KMS-11 (cell line): Measurements from ENCODE around the gene TSC22D4.

Experiments used
- H2AFZ ChIP-seq: fragments of 200-600 bp; sonication (generic); 2 replicates; pipeline ENCODE4 v1.6.1; 2016; ENCODE audit warnings: antibody characterized with exemption, mixed run types, low read depth
- H3K27ac ChIP-seq: fragments of 200-600 bp; sonication (generic); 2 replicates; pipeline ENCODE4 v1.6.1; 2016; ENCODE audit warnings: mild to moderate bottlenecking, mixed run types
- H3K27me3 ChIP-seq: fragments of 200-600 bp; sonication (generic); 2 replicates; pipeline ENCODE4 v1.6.1; 2017; ENCODE audit warnings: mild to moderate bottlenecking, low read depth, mixed run types, moderate library complexity; ENCODE audit not compliant: insufficient read depth
- H3K36me3 ChIP-seq: fragments of 200-600 bp; sonication (generic); 2 replicates; pipeline ENCODE4 v1.6.1; 2017; ENCODE audit warnings: mild to moderate bottlenecking, mixed run types; ENCODE audit not compliant: insufficient read depth
- H3K4me1 ChIP-seq: fragments of 200-600 bp; sonication (generic); 2 replicates; pipeline ENCODE4 v1.6.1; 2016; ENCODE audit warnings: mild to moderate bottlenecking, low read depth, mixed run types; ENCODE audit not compliant: poor library complexity, severe bottlenecking
- H3K4me2 ChIP-seq: fragments of 200-600 bp; sonication (generic); 2 replicates; pipeline ENCODE4 v1.7.0; 2016; ENCODE audit warnings: mild to moderate bottlenecking, mixed run types
- H3K4me3 ChIP-seq: fragments of 200-600 bp; sonication (generic); IDR thresholded peaks from 2 replicates; pipeline ENCODE4 v1.6.1; 2017; ENCODE audit warnings: low read depth, low read length, mixed read lengths; ENCODE audit not compliant: insufficient read depth
- H3K79me2 ChIP-seq: fragments of 200-600 bp; sonication (generic); 2 replicates; pipeline ENCODE4 v1.6.1; 2016; ENCODE audit warnings: low read depth, mixed run types; ENCODE audit not compliant: insufficient read depth
- H3K9ac ChIP-seq: fragments of 200-600 bp; sonication (generic); 2 replicates; pipeline ENCODE4 v1.6.1; 2016; ENCODE audit warnings: mild to moderate bottlenecking, mixed run types
- H4K20me1 ChIP-seq: fragments of 200-600 bp; sonication (generic); 2 replicates; pipeline ENCODE4 v1.6.1; 2016; ENCODE audit warnings: mild to moderate bottlenecking, mixed run types; ENCODE audit not compliant: insufficient read depth
- TF ChIP-seq, protein P1 (sequence below): fragments of 200-600 bp; sonication (generic); conservative IDR thresholded peaks from 2 replicates; pipeline ENCODE4 v1.6.1; 2017; ENCODE audit warnings: low read depth, mild to moderate bottlenecking, antibody characterized with exemption, low read length, moderate library complexity, mixed read lengths

The TSC22D4 gene

DNA sequence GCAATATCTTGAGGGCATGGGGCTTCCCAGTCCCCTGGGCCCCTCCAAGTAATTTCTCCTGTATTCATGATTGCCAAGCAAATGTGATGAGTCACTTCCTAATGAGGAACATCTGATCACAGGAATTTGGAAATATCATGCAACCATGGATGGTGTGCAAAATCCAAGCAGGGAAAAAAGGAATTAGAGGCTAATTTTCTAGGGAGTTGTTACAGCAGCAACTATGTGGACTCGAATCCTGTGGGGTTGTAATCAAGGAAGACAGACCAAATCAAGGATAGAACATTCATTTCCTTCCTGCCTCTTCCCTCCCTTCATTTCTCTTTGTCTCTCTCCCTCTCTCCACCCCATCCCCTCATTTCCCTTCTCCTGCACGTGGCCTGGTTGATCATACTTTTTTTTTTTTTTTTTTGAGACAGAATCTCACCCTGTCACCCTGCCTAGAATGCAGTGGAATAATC lies 36.1 kb upstream of the TSC22D4 start:
- Histone ChIP-seq H3K27ac (no peak overlapping the region), H3K4me2 (no peak overlapping the region), H3K4me1 (peaks cover 29% of the 10 kb centered on the region), H3K79me2 (no peaks in the 10 kb centered on the region), H3K9ac (no peak overlapping the region), H4K20me1 (no peaks in the 10 kb centered on the region), H2AFZ (no peak overlapping the region), H3K27me3 (no peaks in the 10 kb centered on the region), H3K4me3 (no peak overlapping the region), H3K36me3 (no peaks in the 10 kb centered on the region)
- TF ChIP-seq, protein P1, sequence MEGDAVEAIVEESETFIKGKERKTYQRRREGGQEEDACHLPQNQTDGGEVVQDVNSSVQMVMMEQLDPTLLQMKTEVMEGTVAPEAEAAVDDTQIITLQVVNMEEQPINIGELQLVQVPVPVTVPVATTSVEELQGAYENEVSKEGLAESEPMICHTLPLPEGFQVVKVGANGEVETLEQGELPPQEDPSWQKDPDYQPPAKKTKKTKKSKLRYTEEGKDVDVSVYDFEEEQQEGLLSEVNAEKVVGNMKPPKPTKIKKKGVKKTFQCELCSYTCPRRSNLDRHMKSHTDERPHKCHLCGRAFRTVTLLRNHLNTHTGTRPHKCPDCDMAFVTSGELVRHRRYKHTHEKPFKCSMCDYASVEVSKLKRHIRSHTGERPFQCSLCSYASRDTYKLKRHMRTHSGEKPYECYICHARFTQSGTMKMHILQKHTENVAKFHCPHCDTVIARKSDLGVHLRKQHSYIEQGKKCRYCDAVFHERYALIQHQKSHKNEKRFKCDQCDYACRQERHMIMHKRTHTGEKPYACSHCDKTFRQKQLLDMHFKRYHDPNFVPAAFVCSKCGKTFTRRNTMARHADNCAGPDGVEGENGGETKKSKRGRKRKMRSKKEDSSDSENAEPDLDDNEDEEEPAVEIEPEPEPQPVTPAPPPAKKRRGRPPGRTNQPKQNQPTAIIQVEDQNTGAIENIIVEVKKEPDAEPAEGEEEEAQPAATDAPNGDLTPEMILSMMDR: no peak

DNA sequence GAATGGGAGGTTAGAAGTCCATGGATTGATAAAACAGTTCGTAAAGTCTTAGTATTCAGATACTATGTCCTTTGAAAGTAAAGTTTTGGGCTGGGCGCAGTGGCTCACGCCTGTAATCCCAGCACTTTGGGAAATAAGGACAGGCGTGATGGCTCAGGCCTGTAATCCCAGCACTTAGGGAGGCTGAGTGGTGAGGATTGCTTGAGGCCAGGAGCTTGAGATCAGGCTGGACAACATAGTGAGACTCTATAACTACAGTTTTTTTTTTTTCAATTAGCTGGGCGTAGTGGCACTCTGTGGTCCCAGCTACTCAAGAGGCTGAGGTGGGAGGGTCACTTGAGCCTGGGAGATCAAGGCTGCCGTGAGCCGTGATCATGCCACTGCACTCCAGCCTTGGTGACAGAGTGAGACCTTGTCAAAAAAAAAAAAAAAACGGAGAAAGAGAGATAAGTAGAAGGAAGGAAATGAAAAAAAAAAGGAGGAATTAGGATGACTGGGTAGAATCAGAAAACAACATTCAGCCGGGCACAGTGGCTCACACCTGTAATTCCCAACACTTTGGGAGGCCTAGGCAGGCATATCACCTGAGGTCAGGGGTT lies 34.3 kb upstream of the TSC22D4 start:
- Histone ChIP-seq H3K79me2 (no peaks in the 10 kb centered on the region), H3K9ac (no peak overlapping the region), H3K4me1 (peaks cover 29% of the 10 kb centered on the region), H3K4me2 (no peak overlapping the region), H3K27me3 (no peaks in the 10 kb centered on the region), H2AFZ (no peak overlapping the region), H3K4me3 (no peak overlapping the region), H3K27ac (no peak overlapping the region), H4K20me1 (no peaks in the 10 kb centered on the region), H3K36me3 (no peaks in the 10 kb centered on the region)
- TF ChIP-seq, protein P1: no peak

DNA sequence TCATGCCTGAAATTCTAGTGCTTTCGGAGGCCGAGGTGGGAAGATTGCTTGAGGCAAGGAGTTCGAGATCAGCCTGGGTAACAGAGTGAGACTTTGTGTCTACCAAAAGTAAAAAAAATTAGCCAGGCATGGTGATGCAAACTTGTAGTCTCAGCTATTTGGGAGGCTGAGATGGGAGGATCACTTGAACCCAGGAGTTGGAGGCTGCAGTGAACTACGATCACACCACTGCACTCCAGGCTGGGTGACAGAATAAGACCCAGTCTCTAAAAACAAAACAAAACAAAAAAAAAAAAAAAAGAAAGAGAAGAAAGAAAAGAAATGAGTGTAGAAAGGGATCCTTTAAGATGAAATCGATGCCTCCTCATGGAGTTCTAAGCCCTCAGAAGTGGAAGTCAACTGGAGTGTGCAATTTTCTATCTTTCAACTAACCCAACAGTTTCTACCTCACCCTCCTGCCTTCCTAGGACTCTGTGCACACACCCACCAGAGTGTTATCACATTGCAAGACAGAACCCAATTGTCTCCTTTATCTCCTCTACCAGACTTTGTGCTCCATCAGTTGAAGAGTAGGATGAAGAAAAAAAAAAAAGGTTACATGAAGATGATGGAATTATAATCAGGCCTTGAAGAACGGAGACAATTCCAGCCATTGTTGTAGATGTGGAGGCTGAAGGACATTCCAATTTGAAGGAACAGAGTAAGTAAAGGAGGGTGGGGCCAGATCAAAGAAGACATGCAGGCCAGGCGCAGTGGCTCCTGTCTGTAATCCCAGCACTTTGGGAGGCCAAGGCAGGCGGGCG lies 31.6 kb upstream of the TSC22D4 start:
- TF ChIP-seq, protein P1: no peak
- Histone ChIP-seq H3K27ac (no peak overlapping the region), H4K20me1 (no peaks in the 10 kb centered on the region), H3K79me2 (no peaks in the 10 kb centered on the region), H3K27me3 (no peaks in the 10 kb centered on the region), H3K36me3 (no peaks in the 10 kb centered on the region), H3K4me2 (no peak overlapping the region), H3K9ac (no peak overlapping the region), H3K4me3 (no peak overlapping the region), H3K4me1 (peaks cover 10% of the 10 kb centered on the region), H2AFZ (no peak overlapping the region)

DNA sequence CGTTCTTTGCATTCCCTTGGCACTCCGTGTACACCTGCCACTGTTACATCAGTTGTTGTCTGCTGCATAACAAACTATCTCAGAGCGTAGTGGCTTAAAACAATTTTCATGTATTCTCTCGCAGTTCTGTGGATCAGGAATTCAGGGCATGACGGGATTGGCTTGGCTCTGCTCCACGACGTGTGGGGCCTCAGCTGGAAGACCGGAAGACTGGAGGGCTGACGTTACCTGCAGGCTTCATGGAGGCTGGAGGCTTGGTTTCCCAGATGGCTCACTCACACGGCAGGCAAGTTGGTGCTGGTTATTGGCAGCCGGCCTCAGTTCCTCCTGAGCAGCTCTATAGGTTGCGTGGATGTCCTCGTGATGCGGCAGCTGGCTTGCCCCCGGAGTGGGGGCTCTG lies 30.2 kb upstream of the TSC22D4 start:
- Histone ChIP-seq H3K27me3 (no peaks in the 10 kb centered on the region), H2AFZ (no peak overlapping the region)
- TF ChIP-seq, protein P1: no peak

More for the DNA sequence above, 30.2 kb upstream of the TSC22D4 start:
- no peaks in the 10 kb centered on the region for H3K36me3 ChIP-seq
- H3K9ac ChIP-seq: no peak overlapping the region
- H3K4me3 ChIP-seq: no peak overlapping the region
- no peaks in the 10 kb centered on the region for H3K4me1 ChIP-seq
- no peaks in the 10 kb centered on the region for H4K20me1 ChIP-seq
- H3K79me2 ChIP-seq: no peaks in the 10 kb centered on the region
- H3K4me2 ChIP-seq: no peak overlapping the region
- no peak overlapping the region for H3K27ac ChIP-seq
